GM23248 (cell line): ENCODE measurements around the gene B3GALNT2. TPM values are rescaled to one million over a fixed set of nuclear protein-coding genes. Genes with fewer than 3 reads are reported as not detected.

Source experiments
- DNase-seq: peaks from one replicate; pipeline ENCODE4 v3.0.0-alpha.2; 2015
- H2AFZ ChIP-seq: fragments of 200-600 bp; sonication (generic); 2 replicates; pipeline ENCODE4 v1.6.1; 2016; ENCODE audit warnings: antibody characterized with exemption
- H3F3A ChIP-seq: fragments of 200-600 bp; sonication (generic); 2 replicates; pipeline ENCODE4 v1.6.1; 2016; ENCODE audit warnings: mild to moderate bottlenecking, antibody characterized with exemption, mixed run types; ENCODE audit not compliant: insufficient read depth
- H3K27ac ChIP-seq: fragments of 200-600 bp; sonication (generic); 2 replicates; pipeline ENCODE4 v1.5.1; 2016; ENCODE audit warnings: mild to moderate bottlenecking
- H3K27me3 ChIP-seq: fragments of 200-600 bp; sonication (generic); replicated peaks from 2 replicates; pipeline ENCODE4 v1.6.1; 2016; ENCODE audit warnings: mild to moderate bottlenecking; ENCODE audit not compliant: insufficient read depth
- H3K36me3 ChIP-seq: fragments of 200-600 bp; sonication (generic); 2 replicates; pipeline ENCODE4 v1.6.1; 2016; ENCODE audit warnings: low read depth, mild to moderate bottlenecking
- H3K4me1 ChIP-seq: fragments of 200-600 bp; sonication (generic); 2 replicates; pipeline ENCODE4 v1.6.1; 2016; ENCODE audit warnings: mild to moderate bottlenecking; ENCODE audit not compliant: insufficient read depth
- H3K4me2 ChIP-seq: fragments of 200-600 bp; sonication (generic); one replicate; pipeline ENCODE4 v1.6.1; 2016; ENCODE audit warnings: mild to moderate bottlenecking; ENCODE audit not compliant: unreplicated experiment
- H3K4me3 ChIP-seq: fragments of 200-600 bp; sonication (generic); 2 replicates; pipeline ENCODE4 v1.5.1; 2016; ENCODE audit warnings: mild to moderate bottlenecking
- H3K79me2 ChIP-seq: fragments of 200-600 bp; sonication (generic); 2 replicates; pipeline ENCODE4 v1.6.1; 2016; ENCODE audit warnings: mild to moderate bottlenecking; ENCODE audit not compliant: insufficient read depth
- H3K9ac ChIP-seq: fragments of 200-600 bp; sonication (generic); 2 replicates; pipeline ENCODE4 v1.6.1; 2016; ENCODE audit warnings: mild to moderate bottlenecking
- H3K9me2 ChIP-seq: fragments of 200-600 bp; sonication (generic); 2 replicates; pipeline ENCODE4 v1.6.1; 2016; ENCODE audit warnings: mixed run types, mild to moderate bottlenecking, moderate library complexity; ENCODE audit not compliant: insufficient read depth
- H3K9me3 ChIP-seq: fragments of 200-600 bp; sonication (generic); one replicate; pipeline ENCODE4 v1.6.1; 2017; ENCODE audit warnings: low read depth
- H4K20me1 ChIP-seq: fragments of 200-600 bp; sonication (generic); 2 replicates; pipeline ENCODE4 v1.6.0; 2016; ENCODE audit not compliant: insufficient read depth
- EZH2 ChIP-seq: fragments of 200-600 bp; sonication (generic); IDR thresholded peaks from 2 replicates; pipeline ENCODE4 v1.6.1; 2018; ENCODE audit warnings: antibody characterized with exemption, mild to moderate bottlenecking; ENCODE audit not compliant: insufficient read depth, poor library complexity, severe bottlenecking
- EZH2phosphoT487 ChIP-seq: fragments of 200-600 bp; sonication (generic); IDR thresholded peaks from 2 replicates; pipeline ENCODE4 v1.6.1; 2018; ENCODE audit warnings: antibody characterized with exemption, moderate library complexity, mild to moderate bottlenecking, low read depth; ENCODE audit not compliant: insufficient read depth
- WGBS, 2 experiments: methylation state at CpG; one replicate each; pipeline ENCODE4 v1.1.6; 2015 to 2017; ENCODE audit warnings: low lambda C conversion rate in 2 of 2, low coverage in 1 of 2; ENCODE audit errors: missing lambda C conversion rate in 2 of 2; 5-methylcytosine and 5-hydroxymethylcytosine counted together
- in situ Hi-C: fragments of 300-500 bp; cut with MboI; formaldehyde crosslinking; loops from 2 replicates; pipeline ENCODE4 v1.15.0; 2020
- polyA plus RNA-seq: library from polyadenylated mRNA; unstranded; fragments of >200 nt; fragmentation: Nextera tagmentation; extraction: Ambion mirVana; gene quantifications from 2 replicates; pipeline ENCODE4 v1.2.1, GENCODE V29; 2016
- small RNA-seq: library from RNA; depleted of rRNA; stranded (forward); fragments of <200 nt; gene quantifications from one replicate; pipeline ENCODE3, GENCODE V24; 2014; ENCODE audit warnings: low read depth, low replicate concordance
- total RNA-seq: library from RNA; depleted of rRNA; stranded (reverse); fragments of >200 nt; shearing (Covaris generic); gene quantifications from 2 replicates; pipeline ENCODE4 v1.2.3, GENCODE V29; 2014; rRNA removed

Gene B3GALNT2
- total and polyA plus RNA-seq, 2 experiments from 2014 or later = 13.3 to 28.1 TPM

- 96 to 99% methylated on average over 7 of the region's 7 CpGs for WGBS, 2 experiments
- H3K4me1 ChIP-seq = peaks cover 27% of the 10 kb centered on the region
Measured at GRCh38 chr1:235402457-235403200, 101.6 kb downstream of the B3GALNT2 start.

GRCh38 chr1:235401251-235401650, 103.0 kb downstream of the B3GALNT2 start:
- H3K79me2 ChIP-seq = peaks cover 90% of the 10 kb centered on the region
- H2AFZ ChIP-seq = no peak overlapping the region
- H3K27ac ChIP-seq = no peak overlapping the region
- H3K9ac ChIP-seq = no peak overlapping the region
- 56 to 60% methylated on average over 4 of the region's 4 CpGs for WGBS, 2 experiments
- in situ Hi-C loops = no loop called here
- H3K4me1 ChIP-seq = peaks cover 33% of the 10 kb centered on the region
- H3K9me3 ChIP-seq = no peaks in the 10 kb centered on the region
- peak; percentile 38 for DNase-seq
- TF ChIP-seq EZH2phosphoT487 (no peak), EZH2 (no peak)
- H3K36me3 ChIP-seq = no peaks in the 10 kb centered on the region
- H3F3A ChIP-seq = peaks cover 31% of the 10 kb centered on the region
- H3K4me2 ChIP-seq = no peak overlapping the region
- no peaks in the 10 kb centered on the region for H3K27me3 ChIP-seq
- H3K9me2 ChIP-seq = no peaks in the 10 kb centered on the region
- no peaks in the 10 kb centered on the region for H4K20me1 ChIP-seq
- no peak overlapping the region for H3K4me3 ChIP-seq

More at GRCh38 chr1:235402457-235403200, 101.6 kb downstream of the B3GALNT2 start:
- Histone ChIP-seq H3K36me3 (no peaks in the 10 kb centered on the region), H3K9me2 (no peaks in the 10 kb centered on the region), H3K27ac (no peak overlapping the region), H3K9ac (no peak overlapping the region), H3K4me3 (no peak overlapping the region), H3K9me3 (no peaks in the 10 kb centered on the region), H4K20me1 (no peaks in the 10 kb centered on the region), H3K4me2 (no peak overlapping the region), H3K79me2 (peaks cover 92% of the 10 kb centered on the region), H3F3A (peaks cover 27% of the 10 kb centered on the region), H3K27me3 (no peaks in the 10 kb centered on the region), H2AFZ (no peak overlapping the region)
- TF ChIP-seq EZH2 (no peak), EZH2phosphoT487 (no peak)
- in situ Hi-C loops = no loop called here
- no peak for DNase-seq

Small RNAs within 50 kb of the gene (small RNA-seq; reads per million reads assigned to genes)
- not detected for gene MTCO3P46
- gene MTND4LP21 = not detected
- gene RPS21P1 = not detected

Other genes with a start within 250 kb of the B3GALNT2 start
- 15.0 and 17.8 TPM in 2 replicates for gene ARID4B, start 176.3 kb downstream of the B3GALNT2 start, total RNA-seq
- gene ARID4B, start 176.3 kb downstream of the B3GALNT2 start, polyA plus RNA-seq = 23.8 and 25.6 TPM in 2 replicates
- 33.6 and 46.8 TPM in 2 replicates for gene GGPS1, start 175.9 kb downstream of the B3GALNT2 start, total RNA-seq
- 59.4 and 59.9 TPM in 2 replicates for gene GGPS1, start 175.9 kb downstream of the B3GALNT2 start, polyA plus RNA-seq
- gene TBCE, start 137.0 kb downstream of the B3GALNT2 start, total RNA-seq = 23.3 and 24.4 TPM in 2 replicates
- 33.8 and 35.3 TPM in 2 replicates for gene TBCE, start 137.0 kb downstream of the B3GALNT2 start, polyA plus RNA-seq
- gene GNG4, start 145.3 kb upstream of the B3GALNT2 start, total RNA-seq = 0.32 and 2.0 TPM in 2 replicates
- 1.2 and 1.6 TPM in 2 replicates for gene GNG4, start 145.3 kb upstream of the B3GALNT2 start, polyA plus RNA-seq